Fibroblast of skin of scalp (primary cell): ENCODE measurements around the gene FREM1.

Source experiments
- DNase-seq: peaks from one replicate; pipeline ENCODE4 v3.0.0-alpha.2; 2013

The FREM1 gene

DNA sequence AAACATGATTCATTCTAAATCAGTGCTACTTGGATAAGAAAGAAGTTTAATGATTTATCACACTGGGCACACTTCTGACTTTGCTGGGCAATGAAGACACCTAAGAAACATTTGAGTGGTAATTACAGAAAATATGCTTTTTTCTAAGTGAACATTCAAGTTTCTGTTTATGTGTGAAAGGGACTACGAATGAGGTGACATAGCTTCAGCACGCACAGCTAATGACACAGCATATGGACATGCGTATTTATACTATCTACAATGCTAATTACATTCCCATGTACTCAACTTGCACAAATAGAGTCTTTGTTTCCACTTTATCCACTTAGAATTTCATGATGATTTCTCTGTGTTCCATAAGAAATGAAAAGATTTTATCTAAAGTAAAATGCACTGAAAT lies 40.6 kb downstream of the FREM1 start:
- no peak for DNase-seq

DNA sequence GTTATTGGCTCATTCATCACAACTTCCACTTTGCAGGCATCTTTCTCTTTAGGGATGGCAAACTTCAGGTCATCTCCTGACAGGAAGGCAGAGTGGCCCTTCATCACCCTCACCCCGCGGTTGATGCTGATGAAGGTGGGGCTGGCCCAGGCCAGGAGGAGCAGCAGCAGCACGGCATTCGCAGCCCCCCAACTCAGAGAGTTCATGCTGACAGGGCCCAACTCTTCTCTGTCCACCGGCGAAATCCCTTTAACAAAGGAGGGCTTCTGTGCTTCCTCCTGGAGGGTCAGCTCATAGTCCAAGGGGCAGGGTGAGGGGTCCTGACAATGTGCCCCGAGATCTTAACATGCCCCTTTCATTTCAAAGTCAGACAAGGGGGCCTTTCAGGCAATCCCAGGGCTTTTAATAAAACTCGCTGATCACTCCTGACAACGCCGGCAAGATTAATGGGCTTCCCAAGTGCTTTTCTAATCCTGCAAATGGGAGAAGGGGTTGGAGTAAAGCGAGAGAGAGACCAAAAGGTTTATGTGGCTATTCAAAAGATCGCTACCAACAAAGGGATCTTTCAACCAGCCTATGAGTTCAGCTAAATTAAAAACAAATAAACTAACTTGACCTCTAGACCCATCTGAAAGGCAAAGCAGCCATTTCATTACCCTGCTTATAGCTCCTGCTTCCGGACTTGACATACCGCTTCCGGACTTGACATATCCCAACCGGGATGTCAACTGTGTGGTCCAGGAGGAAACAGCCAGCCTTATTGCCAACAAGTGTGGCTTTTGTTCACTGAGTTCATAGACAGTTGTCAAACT lies 41.2 kb downstream of the FREM1 start:
- no peak for DNase-seq

DNA sequence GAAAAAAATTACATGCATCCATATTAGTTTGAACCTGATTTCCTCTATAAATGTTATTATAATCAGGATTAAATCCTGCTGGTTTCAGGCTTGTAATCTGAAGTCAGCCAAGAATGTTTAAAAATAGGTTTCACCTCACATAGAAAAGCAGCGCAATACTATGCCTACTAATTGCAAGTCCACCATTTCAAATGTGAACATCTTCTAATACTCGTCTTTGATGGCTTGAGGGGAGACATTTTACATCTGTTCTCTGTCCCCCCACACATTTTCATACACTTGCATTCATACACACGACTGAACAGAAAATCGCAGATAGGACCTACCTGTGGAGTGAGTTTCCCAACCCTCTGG lies 41.8 kb downstream of the FREM1 start:
- DNase-seq: no peak

DNA sequence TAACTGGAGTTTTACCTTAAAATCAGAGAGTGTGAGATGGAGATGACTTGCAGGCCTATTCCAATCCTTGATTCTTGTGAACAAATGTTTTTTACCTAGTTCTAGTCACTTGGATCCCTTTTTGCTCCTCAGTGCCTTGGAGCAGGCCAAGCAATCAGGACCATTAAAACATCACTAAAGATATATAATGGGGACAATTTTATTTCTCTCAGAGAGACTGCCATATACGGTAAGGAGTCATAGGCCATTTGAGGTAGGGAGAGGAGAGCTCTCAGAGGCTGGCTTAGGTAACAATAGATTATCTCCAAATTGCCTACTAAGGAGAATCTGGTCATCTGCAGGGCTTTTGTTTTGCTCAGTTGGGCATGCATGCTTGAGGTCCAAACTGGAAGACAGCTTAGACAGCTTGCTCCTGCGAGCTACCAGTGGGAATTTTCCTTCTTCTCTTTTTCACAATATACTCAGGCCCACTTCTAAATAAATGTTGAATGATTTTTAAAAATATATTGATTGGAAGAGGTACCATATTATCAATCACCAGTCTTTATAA lies 44.0 kb downstream of the FREM1 start:
- DNase-seq: no peak

DNA sequence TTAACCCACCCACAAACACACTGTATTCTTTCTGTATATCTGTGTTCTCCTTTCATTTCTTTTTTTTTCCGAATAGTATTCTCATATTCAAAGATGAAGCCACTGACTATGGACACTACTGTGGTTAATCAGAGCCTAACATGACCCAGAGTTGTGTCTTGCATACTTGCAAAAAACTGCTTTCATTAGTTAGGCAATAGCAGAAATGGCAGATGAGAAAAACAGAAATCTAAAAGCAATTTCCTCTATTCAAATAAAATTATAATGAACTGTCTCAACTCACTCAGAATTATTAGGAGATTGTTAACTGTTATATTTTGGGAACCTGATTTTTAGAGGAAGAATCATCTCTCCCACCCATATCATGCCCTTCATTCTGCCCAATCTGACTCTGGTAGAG lies 45.9 kb downstream of the FREM1 start:
- no peak for DNase-seq

DNA sequence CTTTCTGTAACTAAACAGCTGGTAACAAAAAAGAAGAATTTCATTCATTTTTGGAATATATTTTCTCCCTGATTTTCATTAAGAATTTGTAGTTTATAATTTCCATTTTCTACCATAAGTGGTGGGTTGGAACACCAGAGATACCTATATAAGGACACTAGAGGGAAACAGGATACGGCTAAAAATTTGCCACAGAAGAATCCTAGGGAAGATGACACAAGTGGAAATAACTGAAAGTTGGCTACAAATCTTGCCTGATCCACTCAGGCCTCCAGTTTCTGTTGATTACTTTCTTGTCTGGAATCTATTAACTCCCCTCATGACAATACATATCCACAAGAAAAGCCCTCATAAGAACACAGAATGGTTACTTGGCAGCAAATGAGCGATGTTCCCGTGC lies 46.8 kb downstream of the FREM1 start:
- DNase-seq: peak; percentile 4

DNA sequence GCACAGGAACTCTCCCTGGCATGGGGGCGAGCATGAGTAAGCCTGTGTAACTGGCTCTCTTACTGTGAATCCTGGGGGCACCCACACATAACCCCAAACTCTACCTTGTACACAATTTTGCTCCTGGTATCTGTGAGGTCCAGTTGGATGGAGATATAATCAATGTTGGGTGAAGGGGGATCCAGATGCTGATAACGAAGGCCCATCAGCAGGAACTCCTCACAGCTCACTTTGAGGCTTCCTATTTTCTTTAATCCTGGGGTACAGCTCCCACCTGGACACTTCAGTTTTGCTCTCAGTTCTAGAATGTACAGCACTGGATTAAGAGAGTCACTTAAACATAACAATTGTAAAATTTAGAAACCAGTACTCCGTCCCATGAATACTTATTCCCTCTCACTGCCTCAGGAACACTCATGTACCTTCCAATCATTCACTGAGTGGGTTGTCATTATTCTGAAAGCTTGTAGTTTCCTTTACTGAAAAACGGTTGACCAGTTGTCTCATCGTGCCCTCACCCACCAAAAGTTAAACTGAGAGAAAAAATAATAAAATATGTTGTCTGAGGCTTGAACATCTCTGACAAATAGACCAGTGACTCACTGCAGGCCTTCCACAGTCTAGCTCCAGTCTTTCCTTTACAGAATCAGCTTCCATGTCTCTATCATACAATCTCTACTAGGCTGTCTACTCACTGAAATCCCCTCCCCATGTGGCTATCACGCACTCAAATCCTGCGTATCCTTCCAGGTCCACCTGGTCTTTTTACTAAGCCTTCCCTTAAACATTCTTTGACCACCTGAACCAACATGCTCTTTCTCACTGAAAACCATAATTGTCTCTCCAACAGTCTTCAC lies 52.6 kb downstream of the FREM1 start:
- DNase-seq: no peak

DNA sequence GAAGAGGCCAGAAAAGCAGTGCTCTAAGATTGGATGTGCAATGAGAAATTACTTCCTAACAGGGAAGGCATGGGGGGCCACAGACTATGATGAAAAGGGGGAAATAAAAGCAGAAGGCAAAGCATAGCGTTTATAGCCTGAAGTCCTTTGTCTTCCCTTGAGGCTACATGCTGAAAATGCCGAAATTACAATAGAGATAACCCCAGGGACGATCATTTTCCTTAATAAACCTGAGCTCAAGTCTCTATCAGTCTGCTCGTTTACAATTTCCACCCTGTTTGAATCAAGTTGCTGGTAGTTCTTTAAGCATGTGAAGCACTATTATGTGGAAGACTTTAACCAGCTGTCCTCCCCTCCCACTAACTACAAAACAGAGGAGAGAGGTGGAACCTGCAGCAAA lies 60.4 kb downstream of the FREM1 start:
- DNase-seq: no peak

DNA sequence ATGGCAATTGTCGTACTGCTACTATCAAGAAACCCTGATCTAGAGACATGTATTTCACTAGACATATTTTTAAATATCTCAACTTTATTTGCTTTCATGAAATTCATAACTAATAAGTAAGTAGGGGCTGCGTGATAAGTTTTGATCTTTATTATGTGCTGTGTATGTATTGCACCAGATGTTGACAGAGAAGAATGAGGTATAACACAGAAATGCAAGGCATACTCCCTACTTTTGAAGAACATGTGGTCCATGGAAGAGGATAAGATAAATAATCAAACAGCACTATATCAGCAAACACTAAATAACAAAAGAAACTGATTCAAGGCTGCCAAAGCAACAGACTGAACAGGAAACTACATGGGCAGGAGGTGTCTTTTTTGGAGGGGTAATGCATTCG lies 60.9 kb downstream of the FREM1 start:
- DNase-seq: no peak

DNA sequence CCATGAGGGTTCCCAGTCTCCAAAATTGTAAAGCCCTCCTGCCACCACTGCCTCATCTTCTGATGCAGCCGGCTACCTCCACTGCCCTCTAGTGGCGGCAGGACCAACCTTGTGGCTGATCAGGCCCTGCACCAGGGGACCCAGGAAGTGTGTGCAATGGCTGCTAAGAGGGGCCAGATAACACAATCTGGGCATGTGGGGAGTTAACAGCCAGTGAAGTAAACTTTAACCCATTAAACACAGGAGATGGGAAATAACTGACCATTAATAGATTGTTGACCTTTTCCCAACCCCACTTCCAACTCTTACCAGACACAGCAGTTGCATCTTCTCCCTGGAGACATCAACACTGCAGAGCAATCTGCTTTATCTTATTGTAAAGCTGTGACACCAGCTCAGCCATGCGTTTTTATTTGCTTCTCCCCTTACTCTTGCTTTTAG lies 63.3 kb downstream of the FREM1 start:
- peak; percentile 57 for DNase-seq

DNA sequence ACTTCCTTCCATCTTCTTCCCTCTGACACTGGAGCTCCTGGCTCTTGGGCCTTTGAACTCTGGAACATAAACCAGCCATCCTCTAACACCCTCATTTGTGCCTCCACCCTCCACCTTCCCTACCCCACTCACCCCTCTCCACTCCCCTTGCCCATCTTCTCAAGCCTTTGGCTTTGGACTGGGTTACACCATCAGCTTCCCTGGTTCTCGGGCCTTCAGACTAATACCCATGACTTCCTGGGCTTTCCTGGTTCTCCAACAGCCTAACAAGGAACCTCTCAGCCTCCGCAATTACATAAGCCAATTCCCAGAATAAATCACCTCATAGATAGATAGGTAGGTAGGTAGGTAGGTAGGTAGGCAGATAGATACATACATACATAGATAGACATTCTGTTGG lies 67.1 kb downstream of the FREM1 start:
- DNase-seq: no peak

DNA sequence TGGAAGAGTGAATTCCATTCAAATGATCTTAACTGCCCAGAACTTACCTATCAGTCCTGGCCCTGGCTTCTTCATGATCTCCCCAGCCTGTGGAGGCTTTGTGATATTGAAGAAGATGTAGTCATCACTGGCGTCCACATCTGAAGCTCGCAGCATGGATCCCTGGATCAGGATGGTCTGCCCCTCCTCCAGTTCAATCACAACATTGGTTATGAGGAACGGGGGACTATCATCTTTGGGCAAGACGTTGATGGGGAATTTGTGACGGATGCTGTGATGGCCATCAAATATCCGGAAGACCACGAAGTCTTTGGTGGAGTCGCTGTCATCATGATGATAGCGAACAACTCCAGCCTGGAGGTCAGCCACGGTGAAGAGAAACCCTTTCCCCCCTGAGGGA lies 68.0 kb downstream of the FREM1 start:
- no peak for DNase-seq

DNA sequence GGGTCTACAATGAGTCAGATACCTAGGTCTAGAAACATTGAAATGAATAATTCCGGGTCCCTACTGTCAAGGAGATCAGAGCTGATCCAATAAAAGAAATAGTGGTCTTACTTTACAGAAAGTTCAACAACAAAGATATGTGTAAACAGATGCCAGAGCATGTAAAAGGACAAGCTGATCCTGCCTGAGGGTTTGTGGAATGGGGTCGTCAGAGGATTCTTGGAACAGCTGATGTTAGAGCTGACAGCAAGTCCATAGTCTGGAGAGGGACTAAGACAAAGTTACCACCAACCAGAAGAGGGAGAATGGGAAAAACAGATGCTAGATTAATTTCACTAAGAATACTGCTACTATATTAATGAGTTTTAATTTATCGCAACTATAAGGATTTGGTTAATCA lies 71.5 kb downstream of the FREM1 start:
- DNase-seq: no peak

DNA sequence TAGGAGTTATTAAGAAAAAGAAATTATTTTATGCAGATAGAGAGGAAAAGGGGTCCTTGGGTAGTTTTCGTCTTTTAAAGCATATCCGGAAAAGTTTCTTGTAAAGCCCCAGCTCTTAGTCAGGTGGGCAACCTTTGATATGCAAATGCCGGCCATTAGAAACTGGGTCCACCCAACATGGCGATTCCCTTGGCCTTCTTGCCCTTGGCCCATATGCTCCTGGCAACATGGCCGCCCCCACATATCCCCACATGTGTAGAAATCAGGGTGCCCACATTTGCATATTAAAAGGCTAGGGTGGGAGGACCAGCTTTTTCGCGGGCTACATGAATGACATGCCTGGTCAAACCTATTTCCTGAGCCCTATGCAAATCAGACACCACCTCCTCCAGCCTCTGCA lies 73.3 kb downstream of the FREM1 start:
- DNase-seq: no peak

DNA sequence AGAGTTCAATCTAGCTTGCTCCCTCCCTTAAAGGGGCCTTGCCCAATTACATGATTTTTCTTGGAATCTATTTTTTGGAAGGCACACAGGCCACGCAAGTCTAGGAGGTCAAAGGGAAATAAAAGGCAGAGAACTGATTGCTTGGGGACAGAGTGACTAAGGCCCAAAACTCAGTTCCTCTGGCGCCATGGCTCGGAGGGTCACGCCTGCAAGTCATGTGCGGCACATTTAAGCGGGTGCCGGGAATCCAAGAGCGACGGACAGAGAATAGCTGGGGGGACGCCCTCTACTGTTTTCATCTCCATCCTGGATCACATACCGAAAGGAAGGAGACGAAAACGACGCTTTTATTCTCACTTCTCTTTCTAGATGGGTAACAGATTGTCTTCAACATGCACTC lies 78.6 kb downstream of the FREM1 start:
- no peak for DNase-seq

DNA sequence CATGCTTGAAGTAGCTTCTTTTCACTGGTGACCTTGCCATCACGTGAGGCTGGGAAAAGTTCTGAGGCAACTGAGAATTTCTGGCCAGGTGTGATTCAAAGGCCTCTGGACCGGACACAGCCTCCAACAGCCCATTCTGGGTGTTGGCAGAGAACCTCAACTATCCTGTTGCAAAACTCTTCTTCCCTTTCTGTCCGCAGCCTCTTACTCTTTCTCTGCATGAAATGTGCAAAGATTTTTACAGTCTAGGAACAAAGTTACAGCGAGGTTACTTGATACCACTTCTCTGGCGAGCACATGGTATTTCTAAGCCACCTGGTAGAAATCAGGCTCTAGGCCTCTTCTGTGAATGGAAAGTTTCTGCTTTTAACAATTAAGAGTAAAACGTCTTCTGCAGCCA lies 79.2 kb downstream of the FREM1 start:
- DNase-seq: no peak

DNA sequence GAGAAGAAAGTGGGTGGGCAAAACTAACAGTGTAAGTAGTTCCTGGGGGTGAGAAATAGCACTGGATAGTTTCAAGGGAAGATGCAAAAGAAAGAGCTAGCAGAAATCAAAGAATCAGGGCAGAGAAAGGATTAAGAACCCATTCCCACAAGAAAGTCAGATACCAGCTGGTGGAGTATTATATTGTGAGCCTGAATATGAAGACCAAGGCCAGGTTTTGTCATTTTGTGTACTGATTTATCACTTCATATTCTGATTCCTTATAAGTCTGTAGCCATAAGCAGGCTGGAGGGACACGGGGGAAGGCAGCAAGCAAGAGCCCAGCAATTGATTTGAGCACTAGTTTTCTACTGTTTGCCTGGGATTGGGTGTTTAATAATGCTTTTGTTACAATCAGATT lies 80.2 kb downstream of the FREM1 start:
- no peak for DNase-seq

DNA sequence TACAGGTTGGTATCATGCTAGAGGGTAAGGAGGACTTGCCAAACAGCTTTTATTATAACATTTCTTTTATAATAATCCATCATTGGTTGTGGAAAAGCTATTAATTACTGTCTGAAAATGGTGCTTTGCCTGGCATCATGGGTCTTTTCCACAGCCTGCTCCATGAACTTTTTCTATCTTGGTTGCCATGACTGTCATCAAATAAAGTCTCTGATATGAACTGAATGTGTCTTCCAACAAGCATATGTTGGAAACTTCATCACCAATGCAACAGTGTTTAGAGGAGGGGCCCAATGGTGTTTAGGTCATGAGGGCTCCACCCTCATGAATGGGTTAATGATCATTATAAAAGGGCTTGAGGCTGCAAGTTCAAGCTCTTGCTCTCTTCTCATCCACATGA lies 81.0 kb downstream of the FREM1 start:
- no peak for DNase-seq

DNA sequence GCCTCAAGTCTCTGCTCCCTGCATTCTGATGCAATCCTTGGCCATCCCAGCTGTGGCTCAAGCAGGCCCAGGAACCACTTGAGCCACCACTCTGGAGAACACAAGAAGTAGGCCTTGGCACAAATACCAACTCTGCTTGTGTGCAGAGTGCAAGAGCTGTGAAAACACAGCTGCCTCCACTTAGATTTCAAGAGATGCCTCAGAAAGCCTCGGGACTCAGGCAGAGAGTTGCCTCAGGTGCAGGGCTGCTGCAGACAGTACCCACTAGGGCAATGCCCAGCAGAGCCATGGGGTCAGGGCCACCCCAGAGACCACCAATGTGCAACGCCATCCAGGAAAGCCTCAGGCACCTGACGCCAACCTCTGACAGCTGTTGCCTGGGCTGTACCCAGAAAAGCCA lies 82.4 kb downstream of the FREM1 start:
- no peak for DNase-seq

DNA sequence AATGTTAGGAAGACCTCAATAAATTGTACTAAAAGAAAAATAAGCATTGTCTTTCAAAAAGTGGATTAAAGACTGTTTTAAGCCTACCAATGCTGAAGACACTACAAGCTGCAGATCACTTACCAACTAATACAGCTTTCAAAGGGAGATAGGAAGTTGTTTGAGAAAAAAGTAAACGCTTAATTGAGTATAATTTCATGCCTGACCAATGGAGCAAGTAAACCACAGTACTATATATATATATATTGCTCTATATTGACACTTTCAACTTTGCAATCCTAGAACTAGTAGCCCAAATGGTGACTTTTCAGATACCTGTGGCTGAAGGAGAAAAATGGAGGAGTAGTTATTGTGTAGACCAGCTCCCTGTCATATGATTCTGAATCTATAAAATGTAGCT lies 85.7 kb downstream of the FREM1 start:
- DNase-seq: no peak

DNA sequence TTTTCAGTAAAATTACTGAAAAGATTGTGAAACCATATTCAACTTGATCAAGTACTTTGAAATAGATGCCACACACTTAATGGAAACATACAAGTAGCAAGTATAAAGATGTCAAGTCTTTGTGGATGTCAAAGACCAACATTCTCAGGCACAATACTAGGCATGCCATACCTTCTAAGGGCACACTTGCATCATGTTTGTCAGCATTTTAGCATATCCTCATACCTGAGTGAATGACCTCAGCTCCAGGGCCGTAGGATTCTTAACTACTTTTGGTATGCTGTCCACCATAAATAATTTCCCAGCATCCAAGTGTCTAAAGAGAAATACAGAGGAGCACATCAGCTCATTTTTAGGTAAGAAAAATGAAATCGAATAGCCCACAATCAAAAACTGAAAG lies 86.4 kb downstream of the FREM1 start:
- DNase-seq: no peak

DNA sequence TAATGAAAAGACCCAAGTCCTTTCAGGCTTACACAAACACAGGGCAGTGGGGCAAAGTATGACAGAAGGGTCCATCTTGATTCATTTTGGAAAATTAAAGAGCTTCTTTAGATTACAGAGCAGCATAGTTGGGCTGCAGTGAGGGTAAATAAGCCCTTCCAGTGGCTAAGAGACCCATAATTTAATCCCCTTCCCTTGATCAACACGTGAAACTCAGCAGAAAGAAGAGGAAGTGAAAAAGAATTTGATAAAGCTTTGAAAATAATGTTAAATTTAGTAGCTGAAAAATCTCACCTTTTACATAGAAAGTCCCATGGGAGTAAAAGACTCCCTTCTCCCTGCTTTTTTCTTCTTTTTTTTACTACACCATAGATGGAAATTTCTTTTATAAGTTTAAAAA lies 87.6 kb downstream of the FREM1 start:
- DNase-seq: no peak

DNA sequence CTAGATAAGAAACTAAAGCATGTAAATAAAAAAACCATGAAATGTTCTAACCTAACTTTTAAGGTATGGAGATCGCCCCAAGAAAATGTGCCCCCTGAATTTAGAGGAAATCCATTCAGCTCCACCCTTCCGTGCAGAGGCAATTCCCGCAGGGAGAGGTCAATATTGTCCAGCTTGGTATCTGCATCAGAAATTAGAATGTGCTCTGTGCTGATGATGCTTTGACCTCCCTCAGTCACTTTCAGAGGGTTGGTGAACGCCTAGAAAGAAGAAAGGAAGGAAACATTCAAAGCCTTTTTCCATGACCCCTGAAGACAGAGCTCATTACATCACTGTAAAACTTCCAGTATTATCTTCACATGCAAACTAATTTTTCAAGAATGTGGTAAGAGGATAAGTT lies 91.0 kb downstream of the FREM1 start:
- no peak for DNase-seq

DNA sequence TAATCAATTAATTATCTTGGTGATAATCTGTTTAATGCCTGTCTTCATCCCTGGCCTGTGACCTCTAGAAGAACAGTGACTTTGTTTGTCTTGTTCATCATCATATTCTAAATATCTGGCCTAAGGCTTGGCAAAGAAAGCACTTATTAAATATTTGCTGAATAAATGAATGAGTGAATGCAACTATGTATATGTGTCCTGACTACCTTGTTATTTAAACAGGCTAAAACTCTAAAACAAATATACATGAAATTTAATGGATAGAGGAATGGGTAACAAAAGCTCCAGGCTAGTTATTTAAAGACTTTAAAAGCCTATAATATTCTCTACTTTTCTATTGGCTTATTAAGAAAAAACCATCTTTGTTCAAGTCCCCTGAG lies 96.0 kb downstream of the FREM1 start:
- no peak for DNase-seq
